Urothelium cell line (cell line): ENCODE results near the gene NFIA.

Source experiments
- DNase-seq: peaks from one replicate; pipeline ENCODE4 v3.0.0; 2011; ENCODE audit warnings: low spot score, mixed read lengths
- FAIRE-seq: peaks from 2 replicates; lab custom pipeline; 2011; peaks lifted over from hg19 to GRCh38; lab: Jason Lieb, UNC

The NFIA gene

DNA sequence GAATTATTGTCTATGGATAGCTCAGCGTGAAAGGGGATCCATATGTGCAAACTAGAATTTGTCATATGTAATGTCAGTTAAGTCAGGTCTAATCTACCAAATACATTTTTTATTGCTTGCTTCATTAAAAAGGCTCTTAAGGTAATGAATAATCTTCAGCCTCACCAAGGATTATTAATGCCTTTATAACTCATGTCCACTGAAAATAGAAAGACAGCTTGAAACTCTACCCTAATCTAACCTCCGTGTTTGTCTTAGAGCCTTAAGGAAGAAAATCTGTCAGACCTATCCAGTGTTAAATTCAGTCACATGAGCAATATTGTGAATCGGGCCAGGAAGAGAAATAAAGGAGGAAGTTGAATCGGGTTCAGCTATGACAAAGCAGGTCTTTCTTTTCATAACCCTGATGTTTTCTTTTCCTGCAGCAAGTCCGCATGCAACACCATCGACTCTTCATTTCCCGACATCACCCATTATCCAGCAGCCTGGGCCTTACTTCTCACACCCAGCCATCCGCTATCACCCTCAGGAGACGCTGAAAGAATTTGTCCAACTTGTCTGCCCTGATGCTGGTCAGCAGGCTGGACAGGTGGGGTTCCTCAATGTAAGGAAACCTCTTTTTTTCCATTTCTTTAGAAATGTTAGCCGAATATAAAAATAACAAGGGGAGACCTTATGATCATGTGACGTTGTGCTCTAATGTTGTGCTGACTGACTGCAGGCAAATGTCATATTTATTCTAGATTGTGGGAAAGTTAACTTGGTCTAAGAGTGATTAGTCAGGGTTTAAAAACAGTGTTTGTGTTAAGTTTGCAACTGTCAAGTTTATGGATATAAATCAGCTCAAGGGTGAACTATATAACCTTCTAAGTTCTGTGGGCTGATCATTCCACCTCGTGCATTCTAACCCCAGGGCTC lies 321.6 kb downstream of the NFIA start:
- no peak for FAIRE-seq
- no peak for DNase-seq

- FAIRE-seq (no peak), DNase-seq (no peak)
These were observed 322.4 kb downstream of the NFIA start for GRCh38 chr1:61404597-61405376.

GRCh38 chr1:61406467-61406866 lies 324.1 kb downstream of the NFIA start:
- FAIRE-seq (no peak), DNase-seq (no peak)

GRCh38 chr1:61412601-61413000 lies 330.2 kb downstream of the NFIA start:
- FAIRE-seq (no peak), DNase-seq (no peak)

DNA sequence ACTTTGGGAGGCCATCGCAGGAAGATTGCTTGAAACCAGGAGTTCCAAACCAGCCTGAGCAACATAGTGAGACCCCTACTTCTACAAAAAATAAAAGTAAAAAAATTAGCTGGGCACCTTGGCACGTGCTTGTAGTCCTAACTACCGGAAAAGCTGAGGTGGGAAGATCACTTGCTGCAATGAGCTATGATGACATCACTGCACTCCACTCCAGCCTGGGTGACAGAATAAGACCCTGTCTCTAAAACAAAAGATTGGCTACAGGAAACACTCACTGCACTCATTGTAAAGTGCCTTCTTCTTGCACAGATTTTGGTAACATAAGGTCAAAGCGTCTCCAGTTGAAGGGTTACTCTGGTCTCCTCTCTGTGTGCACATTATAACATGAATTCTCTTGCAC lies 336.8 kb downstream of the NFIA start:
- FAIRE-seq: no peak
- no peak for DNase-seq

GRCh38 chr1:61419657-61420056 lies 337.3 kb downstream of the NFIA start:
- FAIRE-seq: no peak
- DNase-seq: no peak

GRCh38 chr1:61420243-61420642 lies 337.9 kb downstream of the NFIA start:
- FAIRE-seq (no peak), DNase-seq (no peak)

GRCh38 chr1:61420909-61421835 lies 338.8 kb downstream of the NFIA start:
- FAIRE-seq (no peak), DNase-seq (no peak)

DNA sequence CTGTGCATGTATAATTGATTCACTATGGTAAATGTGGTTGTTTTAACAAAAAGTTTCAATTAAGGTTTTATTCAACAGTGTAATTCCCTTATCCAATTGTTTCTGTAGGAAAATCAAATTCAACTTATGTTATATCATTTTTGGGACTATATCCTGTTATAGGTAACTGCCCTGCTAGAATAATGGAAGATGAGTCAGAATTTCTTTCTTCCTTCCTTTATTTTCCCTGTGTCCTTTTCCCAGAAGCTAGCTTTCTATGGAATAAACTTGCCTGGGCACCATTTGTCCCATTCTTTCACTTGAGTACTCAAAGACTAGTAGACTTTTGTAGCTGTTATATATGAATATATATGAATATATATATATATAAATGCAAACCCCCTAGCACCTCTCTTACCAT lies 341.3 kb downstream of the NFIA start:
- FAIRE-seq (no peak), DNase-seq (no peak)

DNA sequence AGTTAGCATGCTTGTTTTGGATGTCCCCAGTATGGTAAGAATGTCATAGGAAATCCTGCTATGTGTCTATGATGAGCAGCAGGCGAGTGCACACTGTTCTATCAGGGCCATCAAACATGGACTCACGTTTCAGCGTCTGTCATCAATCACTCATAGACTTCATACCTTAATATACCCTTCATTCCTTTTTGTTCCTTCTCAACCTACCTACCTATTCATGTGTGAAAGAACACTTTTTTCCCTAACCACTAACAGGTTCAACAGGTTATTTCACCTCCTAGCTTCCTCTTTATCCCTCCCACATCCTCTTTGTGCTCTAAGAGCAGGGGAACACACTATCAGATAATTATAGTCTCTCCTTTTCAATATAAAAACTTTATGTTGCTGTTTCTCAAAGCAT lies 342.0 kb downstream of the NFIA start:
- FAIRE-seq (no peak), DNase-seq (no peak)

DNA sequence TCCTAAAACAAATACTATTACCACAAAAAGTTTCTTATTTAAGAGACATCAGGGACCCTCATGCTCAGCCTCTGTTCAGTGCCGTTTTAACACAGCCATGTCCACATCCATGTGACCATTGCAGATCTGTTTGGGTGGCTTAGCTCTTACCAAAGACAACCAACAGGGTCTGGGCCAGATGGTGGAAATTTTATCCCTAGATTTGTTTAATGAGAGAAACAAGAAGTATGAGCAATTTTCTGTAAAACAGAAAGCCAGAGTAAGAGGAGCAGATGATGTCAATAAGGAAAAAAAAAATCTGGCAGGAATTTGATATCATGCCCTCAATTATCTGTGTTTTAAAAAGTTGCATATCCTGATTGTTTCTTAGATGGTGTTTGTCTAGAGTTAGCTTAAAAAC lies 342.7 kb downstream of the NFIA start:
- FAIRE-seq: no peak
- no peak for DNase-seq

- FAIRE-seq: no peak
- no peak for DNase-seq
These were observed 343.9 kb downstream of the NFIA start for GRCh38 chr1:61426254-61426653.

DNA sequence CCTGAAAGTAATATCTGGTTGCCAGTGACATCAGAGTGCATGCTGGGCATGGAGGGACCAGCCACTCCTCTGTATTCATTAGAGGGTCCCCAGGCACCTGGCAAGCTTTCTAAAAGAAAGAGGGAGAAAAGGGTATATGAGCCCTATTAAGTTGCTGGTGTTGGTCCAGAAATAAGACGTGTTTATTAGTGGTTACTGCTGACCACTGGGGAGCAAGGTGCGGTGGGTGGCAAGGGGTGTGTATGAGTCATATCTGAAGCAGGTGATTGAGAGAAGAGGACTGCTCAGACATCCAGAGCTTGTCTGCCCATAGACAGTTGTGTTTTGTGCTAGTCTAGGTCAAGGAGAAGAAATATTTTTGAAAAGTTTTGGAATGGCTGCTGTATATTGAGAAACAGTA lies 344.5 kb downstream of the NFIA start:
- no peak for FAIRE-seq

GRCh38 chr1:61427510-61427909 lies 345.1 kb downstream of the NFIA start:
- DNase-seq: no peak
- no peak for FAIRE-seq

More for the DNA sequence above, 344.5 kb downstream of the NFIA start:
- peak; percentile 32 for DNase-seq

- DNase-seq (no peak), FAIRE-seq (no peak)
These were observed 345.8 kb downstream of the NFIA start for GRCh38 chr1:61428146-61428545.

- FAIRE-seq (no peak), DNase-seq (no peak)
These were observed 350.4 kb downstream of the NFIA start for GRCh38 chr1:61432616-61433388.

GRCh38 chr1:61433646-61434045 lies 351.3 kb downstream of the NFIA start:
- DNase-seq (no peak), FAIRE-seq (no peak)

GRCh38 chr1:61434276-61434675 lies 351.9 kb downstream of the NFIA start:
- FAIRE-seq (no peak), DNase-seq (peak; percentile 72)

- FAIRE-seq (no peak), DNase-seq (no peak)
These were observed 352.9 kb downstream of the NFIA start for GRCh38 chr1:61435226-61435625.

DNA sequence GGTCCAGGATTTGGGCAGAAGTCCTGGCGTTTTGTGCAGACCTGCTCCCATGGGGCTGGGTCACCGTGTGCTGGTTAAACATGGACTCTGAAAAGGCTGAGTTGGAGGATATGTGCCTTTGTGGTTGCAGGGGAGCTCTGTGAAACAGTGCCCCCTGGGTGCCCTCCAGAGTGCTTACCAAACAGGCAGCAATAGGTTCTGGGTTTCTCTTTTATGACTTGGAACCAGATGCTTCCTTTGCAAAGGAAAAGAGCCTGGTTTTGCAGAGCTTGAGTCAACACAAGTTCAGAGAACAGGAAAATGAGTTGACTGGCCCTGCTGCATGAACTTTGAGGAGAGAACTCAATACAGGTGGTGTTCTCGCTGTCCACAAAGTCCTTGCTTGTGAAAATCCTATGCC lies 353.7 kb downstream of the NFIA start:
- FAIRE-seq (no peak), DNase-seq (no peak)
